ENCODE data around the gene TMEM171. TPM values are rescaled to one million over a fixed set of nuclear protein-coding genes. Genes with fewer than 3 reads are reported as not detected.

Gene TMEM171
- total RNA-seq, 1 experiment from 2014 or later: 2.1 TPM

DNA sequence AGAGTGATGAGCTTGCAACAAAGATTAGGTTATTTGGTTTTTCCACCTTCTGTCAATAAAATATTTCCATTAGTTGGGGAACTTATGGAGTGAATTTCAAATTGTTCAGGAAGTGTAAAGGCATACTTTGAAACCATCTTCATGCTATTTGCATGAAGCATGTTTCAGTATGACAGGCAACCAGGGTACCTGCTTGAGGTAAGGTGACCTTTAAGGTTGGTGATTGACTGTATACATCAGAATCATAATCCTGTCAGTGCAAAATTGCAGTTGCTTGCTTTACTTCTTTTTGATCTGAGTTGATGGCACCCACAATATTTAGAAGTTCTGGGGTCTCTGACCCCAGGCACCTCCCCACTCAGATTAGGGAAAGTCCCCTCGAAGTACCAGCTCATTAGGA is 26.0 kb upstream of the TMEM171 start:
- Histone ChIP-seq H3K36me3 (ENCODE audit: control insufficient read depth, insufficient read depth, low read length) (no peaks in the 10 kb centered on the region), H3K4me1 (ENCODE audit: control insufficient read depth, insufficient read depth, low read length) (no peaks in the 10 kb centered on the region), H3K4me3 (ENCODE audit: low read depth in 2 of 2, low read length in 2 of 2) (no peak overlapping the region), H3K27ac (ENCODE audit: low read length) (no peak overlapping the region), H3K27me3 (ENCODE audit: control insufficient read depth, insufficient read depth, low read length) (no peaks in the 10 kb centered on the region), H3K9me3 (ENCODE audit: control insufficient read depth, insufficient read depth, low read depth, low read length) (peaks cover 6% of the 10 kb centered on the region; the same call in 1 of the 2 replicates)
- CTCF ChIA-PET: interaction anchor here (1.3 kb wide), 1 partner anchor 357 kb away, joined by 4 read pairs; no protein-coding TSS in a partner anchor
- BruUV-seq (replicated peaks): no TSS peak
- POLR2A ChIA-PET: no interaction called here
- in situ Hi-C loops (cut with HindIII; ENCODE audit: low pct_unique_long_range_greater_than_20kb, low sequenced_read_pairs) (no loop called here), intact Hi-C loops (cut with micrococcal nuclease; ENCODE audit: unreplicated experiment) (no loop called here)
- no peak for DNase-seq (ENCODE audit: low read depth, low spot score)
- no peak for ATAC-seq
- TF ChIP-seq POLR2AphosphoS5 (IDR thresholded peaks at IDR 0.05; ENCODE audit: low read depth, low read length): no peak
- TF ChIP-seq, protein P1, sequence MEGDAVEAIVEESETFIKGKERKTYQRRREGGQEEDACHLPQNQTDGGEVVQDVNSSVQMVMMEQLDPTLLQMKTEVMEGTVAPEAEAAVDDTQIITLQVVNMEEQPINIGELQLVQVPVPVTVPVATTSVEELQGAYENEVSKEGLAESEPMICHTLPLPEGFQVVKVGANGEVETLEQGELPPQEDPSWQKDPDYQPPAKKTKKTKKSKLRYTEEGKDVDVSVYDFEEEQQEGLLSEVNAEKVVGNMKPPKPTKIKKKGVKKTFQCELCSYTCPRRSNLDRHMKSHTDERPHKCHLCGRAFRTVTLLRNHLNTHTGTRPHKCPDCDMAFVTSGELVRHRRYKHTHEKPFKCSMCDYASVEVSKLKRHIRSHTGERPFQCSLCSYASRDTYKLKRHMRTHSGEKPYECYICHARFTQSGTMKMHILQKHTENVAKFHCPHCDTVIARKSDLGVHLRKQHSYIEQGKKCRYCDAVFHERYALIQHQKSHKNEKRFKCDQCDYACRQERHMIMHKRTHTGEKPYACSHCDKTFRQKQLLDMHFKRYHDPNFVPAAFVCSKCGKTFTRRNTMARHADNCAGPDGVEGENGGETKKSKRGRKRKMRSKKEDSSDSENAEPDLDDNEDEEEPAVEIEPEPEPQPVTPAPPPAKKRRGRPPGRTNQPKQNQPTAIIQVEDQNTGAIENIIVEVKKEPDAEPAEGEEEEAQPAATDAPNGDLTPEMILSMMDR (IDR thresholded peaks at IDR 0.05): no peak
- no peak for TF ChIP-seq SIN3A (IDR thresholded peaks at IDR 0.05; ENCODE audit: borderline replicate concordance, insufficient read depth, low read depth, low read length)
- TF ChIP-seq TCF7L2 (IDR thresholded peaks at IDR 0.05; ENCODE audit: low read depth, low read length): no peak

DNA sequence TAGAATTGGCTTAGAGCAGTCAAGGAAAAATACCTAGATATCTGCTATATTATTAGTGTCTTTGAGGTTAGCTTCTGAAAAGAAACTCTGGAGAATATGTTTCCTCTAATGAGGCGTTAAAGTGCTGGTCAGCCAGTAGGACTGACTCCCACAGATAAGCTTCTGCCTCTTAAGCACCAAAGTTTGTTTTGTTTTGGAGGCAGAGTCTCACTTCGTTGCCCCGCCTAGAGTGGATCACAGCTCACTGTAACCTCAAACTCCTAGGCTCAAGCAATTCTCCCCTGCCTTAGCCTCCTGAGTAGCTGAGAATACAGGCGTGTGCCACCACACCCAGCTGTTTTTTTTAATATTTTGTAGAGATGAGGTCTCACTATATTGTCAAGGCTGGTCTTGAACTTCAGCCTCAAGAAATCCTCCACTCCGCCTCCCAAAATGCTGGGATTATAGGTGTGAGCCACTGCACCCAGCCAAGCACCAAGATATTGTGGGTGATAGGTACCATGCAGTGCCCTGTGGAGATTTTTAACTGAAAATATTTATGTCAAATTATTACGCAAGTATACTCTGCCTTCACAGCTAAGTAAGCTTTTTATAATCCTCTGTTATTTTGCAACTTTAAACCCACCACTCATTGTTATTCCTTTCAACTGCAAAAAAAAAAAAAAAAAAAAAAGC is 24.7 kb upstream of the TMEM171 start:
- Histone ChIP-seq H3K9me3 (ENCODE audit: control insufficient read depth, insufficient read depth, low read depth, low read length) (peaks cover 6% of the 10 kb centered on the region; the same call in 1 of the 2 replicates), H3K27me3 (ENCODE audit: control insufficient read depth, insufficient read depth, low read length) (no peaks in the 10 kb centered on the region), H3K4me3 (ENCODE audit: low read depth in 2 of 2, low read length in 2 of 2) (no peak overlapping the region), H3K36me3 (ENCODE audit: control insufficient read depth, insufficient read depth, low read length) (no peaks in the 10 kb centered on the region), H3K4me1 (ENCODE audit: control insufficient read depth, insufficient read depth, low read length) (no peaks in the 10 kb centered on the region), H3K27ac (ENCODE audit: low read length) (no peak overlapping the region)
- TF ChIP-seq, protein P2, sequence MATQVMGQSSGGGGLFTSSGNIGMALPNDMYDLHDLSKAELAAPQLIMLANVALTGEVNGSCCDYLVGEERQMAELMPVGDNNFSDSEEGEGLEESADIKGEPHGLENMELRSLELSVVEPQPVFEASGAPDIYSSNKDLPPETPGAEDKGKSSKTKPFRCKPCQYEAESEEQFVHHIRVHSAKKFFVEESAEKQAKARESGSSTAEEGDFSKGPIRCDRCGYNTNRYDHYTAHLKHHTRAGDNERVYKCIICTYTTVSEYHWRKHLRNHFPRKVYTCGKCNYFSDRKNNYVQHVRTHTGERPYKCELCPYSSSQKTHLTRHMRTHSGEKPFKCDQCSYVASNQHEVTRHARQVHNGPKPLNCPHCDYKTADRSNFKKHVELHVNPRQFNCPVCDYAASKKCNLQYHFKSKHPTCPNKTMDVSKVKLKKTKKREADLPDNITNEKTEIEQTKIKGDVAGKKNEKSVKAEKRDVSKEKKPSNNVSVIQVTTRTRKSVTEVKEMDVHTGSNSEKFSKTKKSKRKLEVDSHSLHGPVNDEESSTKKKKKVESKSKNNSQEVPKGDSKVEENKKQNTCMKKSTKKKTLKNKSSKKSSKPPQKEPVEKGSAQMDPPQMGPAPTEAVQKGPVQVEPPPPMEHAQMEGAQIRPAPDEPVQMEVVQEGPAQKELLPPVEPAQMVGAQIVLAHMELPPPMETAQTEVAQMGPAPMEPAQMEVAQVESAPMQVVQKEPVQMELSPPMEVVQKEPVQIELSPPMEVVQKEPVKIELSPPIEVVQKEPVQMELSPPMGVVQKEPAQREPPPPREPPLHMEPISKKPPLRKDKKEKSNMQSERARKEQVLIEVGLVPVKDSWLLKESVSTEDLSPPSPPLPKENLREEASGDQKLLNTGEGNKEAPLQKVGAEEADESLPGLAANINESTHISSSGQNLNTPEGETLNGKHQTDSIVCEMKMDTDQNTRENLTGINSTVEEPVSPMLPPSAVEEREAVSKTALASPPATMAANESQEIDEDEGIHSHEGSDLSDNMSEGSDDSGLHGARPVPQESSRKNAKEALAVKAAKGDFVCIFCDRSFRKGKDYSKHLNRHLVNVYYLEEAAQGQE (IDR thresholded peaks at IDR 0.05; ENCODE audit: insufficient read depth in 1 of 2, low read depth in 2 of 2, low read length in 1 of 2): no peak
- TF ChIP-seq TCF7L2 (IDR thresholded peaks at IDR 0.05; ENCODE audit: low read depth, low read length) (no peak), POLR2AphosphoS5 (IDR thresholded peaks at IDR 0.05; ENCODE audit: low read depth, low read length) (no peak), SIN3A (IDR thresholded peaks at IDR 0.05; ENCODE audit: borderline replicate concordance, insufficient read depth, low read depth, low read length) (no peak)
- TF ChIP-seq, protein P1 (IDR thresholded peaks at IDR 0.05): no peak
- ATAC-seq (no peak), DNase-seq (ENCODE audit: low read depth, low spot score) (no peak)
- ChIA-PET CTCF (interaction anchor here (0.7 to 1.3 kb wide), 2 partner anchors 356 to 700 kb away, joined by 4 to 11 read pairs; no protein-coding TSS in a partner anchor), POLR2A (interaction anchor here (0.7 kb wide), 1 partner anchor 19 kb away, joined by 11 read pairs; no protein-coding TSS in a partner anchor)
- intact Hi-C loops (cut with micrococcal nuclease; ENCODE audit: unreplicated experiment) (no loop called here), in situ Hi-C loops (cut with HindIII; ENCODE audit: low pct_unique_long_range_greater_than_20kb, low sequenced_read_pairs) (no loop called here)
- no TSS peak for BruUV-seq (replicated peaks)
